Measurements from ENCODE around the gene PKDREJ.

DNA sequence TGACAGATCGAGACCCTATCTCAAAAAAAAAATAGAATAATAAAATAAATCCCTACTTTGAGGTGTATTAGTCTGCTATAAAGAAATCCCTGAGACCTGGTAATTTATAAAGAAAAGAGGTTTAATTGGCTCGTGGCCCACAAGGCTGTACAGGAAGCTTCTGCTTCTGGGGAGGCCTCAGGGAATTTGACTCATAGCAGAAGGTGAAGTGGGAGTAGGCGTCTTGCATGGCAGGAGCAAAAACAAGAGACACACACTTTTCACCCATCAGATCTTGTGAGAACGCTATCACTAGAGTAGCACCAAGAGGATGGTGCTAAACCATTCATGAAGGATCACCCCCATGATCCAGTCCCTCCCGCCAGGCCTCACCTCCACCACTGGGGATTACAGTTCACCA lies 42.2 kb downstream of the PKDREJ start:
- TF ChIP-seq, protein P1, sequence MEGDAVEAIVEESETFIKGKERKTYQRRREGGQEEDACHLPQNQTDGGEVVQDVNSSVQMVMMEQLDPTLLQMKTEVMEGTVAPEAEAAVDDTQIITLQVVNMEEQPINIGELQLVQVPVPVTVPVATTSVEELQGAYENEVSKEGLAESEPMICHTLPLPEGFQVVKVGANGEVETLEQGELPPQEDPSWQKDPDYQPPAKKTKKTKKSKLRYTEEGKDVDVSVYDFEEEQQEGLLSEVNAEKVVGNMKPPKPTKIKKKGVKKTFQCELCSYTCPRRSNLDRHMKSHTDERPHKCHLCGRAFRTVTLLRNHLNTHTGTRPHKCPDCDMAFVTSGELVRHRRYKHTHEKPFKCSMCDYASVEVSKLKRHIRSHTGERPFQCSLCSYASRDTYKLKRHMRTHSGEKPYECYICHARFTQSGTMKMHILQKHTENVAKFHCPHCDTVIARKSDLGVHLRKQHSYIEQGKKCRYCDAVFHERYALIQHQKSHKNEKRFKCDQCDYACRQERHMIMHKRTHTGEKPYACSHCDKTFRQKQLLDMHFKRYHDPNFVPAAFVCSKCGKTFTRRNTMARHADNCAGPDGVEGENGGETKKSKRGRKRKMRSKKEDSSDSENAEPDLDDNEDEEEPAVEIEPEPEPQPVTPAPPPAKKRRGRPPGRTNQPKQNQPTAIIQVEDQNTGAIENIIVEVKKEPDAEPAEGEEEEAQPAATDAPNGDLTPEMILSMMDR (IDR thresholded peaks at IDR 0.05): no peak
- TF ChIP-seq POLR2AphosphoS5 (IDR thresholded peaks at IDR 0.05) (no peak), POLR2A (IDR thresholded peaks at IDR 0.05) (no peak)

Data from prostate gland (tissue), 2 donors.